ENCODE measurements around the gene RIOK3.

GRCh38 chr18:23502516-23503037 is 49.5 kb downstream of the RIOK3 start:
- TF ChIP-seq MYC (IDR thresholded peaks at IDR 0.05; ENCODE audit: borderline replicate concordance, low read length): no peak
- no peak for TF ChIP-seq RNF2 (IDR thresholded peaks at IDR 0.05; ENCODE audit: borderline replicate concordance, low read depth)
- TF ChIP-seq ELK1 (IDR thresholded peaks at IDR 0.05; ENCODE audit: low read depth, low read length): no peak
- no peak for TF ChIP-seq CEBPB (IDR thresholded peaks at IDR 0.05)
- peak; percentile 16; the same call in 1 of the 3 replicates for TF ChIP-seq CTCF (IDR thresholded peaks at IDR 0.05)
- no peak for TF ChIP-seq HDAC2 (IDR thresholded peaks at IDR 0.05)
- no peak for TF ChIP-seq PHF8 (IDR thresholded peaks at IDR 0.05; ENCODE audit: borderline replicate concordance, low read depth)

Data from A549 (cell line).